Thyroid gland (tissue), 4 donors: Measurements from ENCODE around the gene ANXA2.

Experiments
- CTCF ChIP-seq, 6 experiments: fragments of 200-600 bp in 3 of 6; fragments of 450-650 bp in 3 of 6; sonication (generic) in 3 of 6; IDR thresholded peaks; one replicate each; pipeline ENCODE4 v1.5.1; 2016 to 2019; ENCODE audit warnings: antibody characterized with exemption in 6 of 6, mild to moderate bottlenecking in 2 of 6, inconsistent platforms in 1 of 6, moderate library complexity in 1 of 6
- POLR2A ChIP-seq, 2 donors: fragments of 450-650 bp; IDR thresholded peaks; one replicate each; pipeline ENCODE4 v1.6.1; 2017; ENCODE audit warnings: antibody characterized with exemption in 2 of 2, mild to moderate bottlenecking in 2 of 2, moderate library complexity in 1 of 2

- TF ChIP-seq POLR2A (IDR thresholded peaks at IDR 0.05) (no peak), CTCF (IDR thresholded peaks at IDR 0.05) (no peak)
Measured at GRCh38 chr15:60406513-60407414, 9.0 kb upstream of the ANXA2 start.
